Lower lobe of right lung (tissue), 2 donors: ENCODE data around the gene CEP72. TPM values are rescaled to one million over a fixed set of nuclear protein-coding genes. Genes with fewer than 3 reads are reported as not detected.

Source experiments
- ATAC-seq, 2 donors: fragments of 200-7000 bp; cut with Tn5 transposase; one replicate each; pipeline ENCODE4 v1.9.1; 2020 to 2022; ENCODE audit warnings: mild to moderate bottlenecking in 2 of 2, moderate library complexity in 2 of 2
- DNase-seq: peaks from one replicate; pipeline ENCODE4 v3.0.0-alpha.2; 2020
- H3K27ac ChIP-seq: fragments of 200-600 bp; one replicate; pipeline ENCODE4 v1.8.0; 2022
- H3K27me3 ChIP-seq: fragments of 200-600 bp; one replicate; pipeline ENCODE4 v1.8.0; 2022; ENCODE audit warnings: low read depth
- H3K36me3 ChIP-seq: fragments of 200-600 bp; one replicate; pipeline ENCODE4 v1.8.0; 2022; ENCODE audit warnings: mild to moderate bottlenecking
- H3K4me1 ChIP-seq: fragments of 200-600 bp; one replicate; pipeline ENCODE4 v1.8.0; 2022
- H3K4me3 ChIP-seq: fragments of 200-600 bp; one replicate; pipeline ENCODE4 v1.8.0; 2022; ENCODE audit warnings: mild to moderate bottlenecking
- H3K9me3 ChIP-seq: fragments of 200-600 bp; one replicate; pipeline ENCODE4 v1.8.0; 2022
- CTCF ChIP-seq: fragments of 200-600 bp; IDR thresholded peaks from one replicate; pipeline ENCODE4 v1.8.0; 2022; ENCODE audit warnings: antibody characterized with exemption, mild to moderate bottlenecking
- intact Hi-C: fragments of 100-400 bp; cut with DNase I; formaldehyde crosslinking; loops from one replicate; pipeline ENCODE4 v1.11.0; 2022
- total RNA-seq: library from RNA; stranded (reverse); fragmentation: NEBNext Ultra II Directional; extraction: Animal tissue kit (Norgen Biotek cat#: 25700); gene quantifications from one replicate; pipeline ENCODE4 v1.2.1, GENCODE V29; 2021
- donor health status: DM: no; HTN: yes; CAD: no; lungs with severe emphysema.

CEP72 gene
- total RNA-seq, 1 donor from 2014 or later: 10.6 TPM

GRCh38 chr5:570886-571285, 41.3 kb upstream of the CEP72 start:
- H3K9me3 ChIP-seq: peaks cover 3% of the 10 kb centered on the region
- H3K36me3 ChIP-seq: no peaks in the 10 kb centered on the region
- no peak overlapping the region for H3K27ac ChIP-seq
- no peak for DNase-seq
- H3K4me1 ChIP-seq: no peaks in the 10 kb centered on the region
- TF ChIP-seq CTCF: no peak
- no peak overlapping the region for H3K4me3 ChIP-seq
- peaks cover 75% of the 10 kb centered on the region for H3K27me3 ChIP-seq
- intact Hi-C loops: no loop called here
- ATAC-seq: no peak

GRCh38 chr5:571791-572190, 40.3 kb upstream of the CEP72 start:
- intact Hi-C loops: no loop called here
- ATAC-seq (no peak), DNase-seq (no peak)
- H3K4me3 ChIP-seq: no peak overlapping the region
- no peaks in the 10 kb centered on the region for H3K36me3 ChIP-seq
- H3K9me3 ChIP-seq: peaks cover 7% of the 10 kb centered on the region
- peaks cover 72% of the 10 kb centered on the region for H3K27me3 ChIP-seq
- H3K4me1 ChIP-seq: no peaks in the 10 kb centered on the region
- H3K27ac ChIP-seq: no peak overlapping the region
- TF ChIP-seq CTCF: no peak

GRCh38 chr5:572398-573019, 39.6 kb upstream of the CEP72 start:
- intact Hi-C loops: no loop called here
- no peak overlapping the region for H3K4me3 ChIP-seq
- TF ChIP-seq CTCF: no peak
- ATAC-seq (no peak), DNase-seq (no peak)
- H3K27ac ChIP-seq: no peak overlapping the region
- H3K36me3 ChIP-seq: no peaks in the 10 kb centered on the region
- H3K27me3 ChIP-seq: peaks cover 68% of the 10 kb centered on the region
- no peaks in the 10 kb centered on the region for H3K4me1 ChIP-seq
- H3K9me3 ChIP-seq: peaks cover 7% of the 10 kb centered on the region

GRCh38 chr5:573206-573605, 38.9 kb upstream of the CEP72 start:
- Histone ChIP-seq H3K4me1 (no peaks in the 10 kb centered on the region), H3K36me3 (no peaks in the 10 kb centered on the region), H3K27me3 (peaks cover 61% of the 10 kb centered on the region), H3K27ac (no peak overlapping the region), H3K4me3 (no peak overlapping the region), H3K9me3 (peaks cover 7% of the 10 kb centered on the region)
- intact Hi-C loops: no loop called here
- DNase-seq: no peak
- TF ChIP-seq CTCF: no peak
- no peak for ATAC-seq

GRCh38 chr5:573976-574375, 38.2 kb upstream of the CEP72 start:
- Histone ChIP-seq H3K27me3 (peaks cover 57% of the 10 kb centered on the region), H3K27ac (no peak overlapping the region), H3K36me3 (no peaks in the 10 kb centered on the region), H3K9me3 (peaks cover 7% of the 10 kb centered on the region), H3K4me3 (no peak overlapping the region), H3K4me1 (no peaks in the 10 kb centered on the region)
- no peak for ATAC-seq
- TF ChIP-seq CTCF: no peak
- intact Hi-C loops: no loop called here
- DNase-seq: no peak
